ENCODE measurements around the gene CDK8.
"Not testable (repeated sequence)": the region's sequence is repeated elsewhere in the genome, so short reads cannot be mapped to it uniquely, and the experiment has no call there.

The CDK8 gene

GRCh38 chr13:26254583-26255111, 718 bp downstream of the CDK8 start:
- FAIRE-seq, result no peak

DNA sequence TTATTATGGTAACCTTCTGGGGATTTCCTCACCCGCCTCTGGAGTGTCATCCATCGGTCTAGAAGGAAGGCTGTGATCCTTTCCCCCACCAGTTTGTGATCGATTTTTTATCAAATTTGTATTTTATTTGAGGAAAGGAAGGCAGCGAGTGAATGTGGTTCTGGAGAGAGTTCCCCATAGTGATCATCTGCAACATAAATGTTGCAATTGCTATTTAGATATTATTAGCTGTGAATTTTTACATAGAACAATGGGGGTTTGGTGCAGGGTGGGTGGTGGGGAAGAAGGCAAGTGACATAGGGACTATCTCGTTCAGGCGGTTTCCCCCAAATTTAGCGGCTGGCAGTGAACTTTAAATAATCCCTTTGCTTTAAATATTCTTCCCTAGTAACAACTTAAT, 1.2 kb downstream of the CDK8 start:
- FAIRE-seq, result no peak

DNA sequence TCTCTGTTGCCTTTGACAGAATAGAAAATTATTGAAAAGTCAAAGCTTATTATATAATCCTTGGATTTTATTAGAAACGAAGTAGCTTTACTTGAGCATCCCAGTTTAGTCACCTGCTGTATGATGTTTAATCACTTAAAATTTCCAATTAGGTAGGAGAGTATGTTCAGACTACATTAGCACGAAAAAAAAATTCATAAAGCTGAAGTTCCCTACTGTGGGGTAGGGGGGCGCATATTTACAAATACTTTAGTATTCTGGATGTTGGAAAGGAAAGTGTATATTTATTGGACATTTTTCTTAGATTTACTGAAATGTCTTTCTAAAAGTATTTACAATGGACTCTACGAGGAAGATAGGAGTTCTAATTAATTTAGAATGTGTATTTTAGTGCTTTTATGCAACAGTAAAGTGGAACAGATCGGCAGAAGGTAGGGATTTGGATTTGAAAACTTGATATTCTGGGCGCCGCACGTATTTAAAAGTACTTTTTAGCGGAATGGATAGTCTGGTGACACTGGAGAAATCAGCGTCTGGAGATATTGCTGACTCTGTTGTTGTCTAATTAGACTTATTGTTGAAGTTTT, 1.9 kb downstream of the CDK8 start:
- FAIRE-seq, result peak; percentile 48

DNA sequence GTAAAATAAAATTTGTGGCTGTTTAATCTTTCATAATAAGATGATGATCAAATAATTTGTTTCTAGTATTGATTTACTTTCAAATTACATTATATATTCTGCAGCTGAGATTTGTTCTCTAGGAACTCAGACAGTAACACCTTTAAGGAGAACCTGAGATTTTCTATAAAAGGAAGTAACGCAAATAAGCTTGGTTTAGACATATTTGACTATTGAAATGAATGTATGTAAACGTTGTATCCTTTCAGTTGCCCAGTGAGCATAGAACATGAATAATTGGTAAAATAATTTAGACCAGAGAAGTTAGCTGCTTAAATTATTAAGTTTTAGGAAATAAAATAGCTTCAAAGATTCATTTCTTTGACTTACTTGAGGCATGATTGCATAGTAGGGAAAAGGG, 3.1 kb downstream of the CDK8 start:
- no peak for FAIRE-seq

GRCh38 chr13:26259634-26260033, 5.7 kb downstream of the CDK8 start:
- FAIRE-seq, result no peak

DNA sequence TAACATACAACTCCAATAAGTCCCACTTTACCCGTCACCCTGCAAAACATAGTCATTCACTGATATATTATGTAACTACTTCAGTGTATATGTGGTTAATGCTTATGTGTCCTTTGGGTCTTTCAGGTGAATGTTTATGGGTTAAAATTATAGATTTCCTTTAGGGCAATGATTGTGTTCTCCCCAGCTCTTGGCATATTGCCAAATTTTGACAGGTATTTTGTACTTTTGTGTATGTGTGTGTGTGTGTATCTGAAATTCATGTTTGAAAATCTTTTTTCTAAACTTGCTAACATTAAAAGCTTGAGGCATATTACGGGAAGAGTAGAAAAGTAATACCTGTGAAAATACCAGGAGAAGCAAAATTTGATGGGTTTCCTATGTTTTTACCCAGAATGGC, 8.2 kb downstream of the CDK8 start:
- FAIRE-seq, result no peak

GRCh38 chr13:26266311-26266710, 12.4 kb downstream of the CDK8 start:
- no peak for FAIRE-seq

DNA sequence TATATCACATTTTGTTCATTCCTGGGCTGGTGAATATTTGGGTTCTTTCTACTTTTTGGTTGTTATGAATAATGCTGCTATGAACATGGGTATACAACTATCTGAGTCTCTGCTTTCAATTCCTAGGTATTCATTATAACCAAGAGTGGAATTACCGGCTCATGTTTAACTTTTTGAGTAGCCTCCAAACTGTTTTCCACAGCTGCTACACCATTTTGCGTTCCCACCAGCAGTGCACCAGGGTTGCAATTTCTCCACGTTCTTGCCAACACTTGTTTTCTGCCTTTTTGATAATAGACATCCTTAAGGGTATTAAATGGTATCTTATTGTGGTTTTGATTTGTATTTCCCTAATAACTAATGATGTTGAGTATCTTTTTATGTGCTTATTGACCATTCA, 16.8 kb downstream of the CDK8 start:
- FAIRE-seq, result no peak

GRCh38 chr13:26272621-26273020, 18.7 kb downstream of the CDK8 start:
- FAIRE-seq, result no peak

- no peak for FAIRE-seq
These were observed 26.4 kb downstream of the CDK8 start for GRCh38 chr13:26280295-26280694.

DNA sequence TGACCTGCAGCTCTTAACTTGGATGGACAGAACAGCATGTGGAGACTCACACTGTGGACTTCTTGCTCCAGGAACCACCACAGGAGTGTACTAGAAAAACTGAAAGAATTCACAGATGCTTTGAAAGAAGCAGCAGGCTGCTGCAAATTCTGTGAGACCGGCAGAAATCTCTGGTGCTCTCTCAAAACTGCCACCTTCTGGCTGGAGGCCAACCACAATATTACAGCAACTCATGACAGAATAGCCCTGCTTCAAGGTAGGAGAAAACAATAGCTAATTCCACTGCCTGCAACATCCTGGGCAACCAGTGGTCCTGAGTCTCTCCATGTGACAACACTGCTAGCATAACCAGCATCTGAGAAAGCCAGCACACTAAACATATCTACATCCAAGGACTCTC, 26.9 kb downstream of the CDK8 start:
- FAIRE-seq, result no peak

DNA sequence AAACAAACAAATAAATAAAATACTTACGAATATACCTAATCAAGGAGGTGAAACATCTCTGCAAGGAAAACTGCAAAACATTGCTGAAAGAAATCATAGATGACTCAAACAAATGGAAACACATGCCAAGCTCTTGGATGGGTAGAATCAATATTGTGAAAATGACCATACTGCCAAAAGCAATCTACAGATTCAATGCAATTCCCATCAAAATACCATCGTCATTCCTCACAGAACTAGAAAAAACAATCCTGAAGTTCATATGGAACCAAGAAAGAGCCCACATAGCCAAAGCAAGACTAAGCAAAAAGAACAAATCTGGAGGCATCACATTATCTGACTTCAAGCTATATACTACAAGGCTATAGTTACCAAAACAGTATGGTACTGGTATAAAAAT, 32.0 kb downstream of the CDK8 start:
- FAIRE-seq, result not testable (repeated sequence)

DNA sequence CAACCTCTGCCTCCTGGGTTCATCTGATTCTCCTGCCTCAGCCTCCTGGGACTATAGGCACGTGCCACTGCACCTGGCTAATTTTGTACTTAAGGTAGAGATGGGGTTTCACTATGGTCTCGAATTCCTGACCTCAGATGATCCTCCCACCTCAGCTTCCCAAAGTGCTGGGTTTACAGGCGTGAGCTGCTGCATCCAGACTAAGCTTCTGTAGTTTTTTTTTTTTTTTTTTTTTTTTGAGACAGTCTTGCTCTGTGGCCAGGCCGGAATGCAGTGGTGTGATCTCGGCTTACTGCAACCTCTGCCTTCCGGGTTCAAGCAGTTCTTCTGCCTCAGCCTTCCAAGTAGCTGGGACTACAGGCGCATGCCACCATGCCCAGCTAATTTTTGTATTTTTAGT, 34.9 kb downstream of the CDK8 start:
- FAIRE-seq, result not testable (repeated sequence)

GRCh38 chr13:26295812-26296211, 41.9 kb downstream of the CDK8 start:
- FAIRE-seq, result no peak

DNA sequence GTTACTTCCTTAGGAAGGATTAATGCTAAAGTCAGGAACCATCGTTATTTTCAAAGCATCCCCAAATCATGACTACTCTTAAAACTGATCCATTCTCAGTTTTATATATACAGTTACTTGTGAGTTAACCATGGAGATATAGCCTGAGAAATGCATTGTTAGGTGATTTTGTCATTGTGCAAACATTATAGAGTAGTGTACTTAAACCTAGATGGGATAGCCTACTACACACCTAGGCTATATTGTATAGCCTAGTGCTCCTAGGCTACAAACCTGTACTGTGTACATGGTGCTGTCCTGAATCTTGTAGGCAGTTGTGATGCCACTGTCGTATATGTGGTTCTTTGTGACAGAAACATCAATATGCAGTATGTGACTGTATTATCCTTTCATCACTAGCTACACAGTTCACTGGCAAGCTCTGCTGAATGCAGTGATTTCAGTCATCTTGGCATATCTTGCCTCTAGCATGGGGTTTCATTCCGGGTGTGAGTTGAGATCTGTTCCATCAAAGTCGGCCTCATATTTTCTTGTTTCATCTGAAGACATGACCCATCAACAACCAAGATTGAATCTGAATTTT, 45.3 kb downstream of the CDK8 start:
- no peak for FAIRE-seq

GRCh38 chr13:26300140-26300539, 46.2 kb downstream of the CDK8 start:
- no peak for FAIRE-seq

DNA sequence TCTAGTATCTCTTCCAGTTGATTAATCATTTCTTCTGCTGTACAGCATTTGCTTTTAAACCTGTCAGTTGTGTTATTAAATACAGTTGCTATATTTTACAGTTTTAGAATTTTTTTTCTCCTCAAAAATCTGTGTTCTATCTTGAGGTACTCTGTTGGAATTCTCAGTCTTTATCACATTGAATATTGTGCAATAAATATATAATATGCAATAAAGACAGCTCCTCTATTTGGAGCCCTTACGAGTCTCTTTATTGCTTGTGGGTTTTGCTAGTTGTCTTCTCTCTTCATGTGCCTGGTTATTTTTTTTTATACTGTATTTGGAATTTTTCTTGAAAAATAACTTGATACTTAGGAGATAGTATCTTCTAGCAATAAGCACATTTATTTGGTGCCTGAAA, 51.7 kb downstream of the CDK8 start:
- no peak for FAIRE-seq

GRCh38 chr13:26307701-26308100, 53.8 kb downstream of the CDK8 start:
- no peak for FAIRE-seq

DNA sequence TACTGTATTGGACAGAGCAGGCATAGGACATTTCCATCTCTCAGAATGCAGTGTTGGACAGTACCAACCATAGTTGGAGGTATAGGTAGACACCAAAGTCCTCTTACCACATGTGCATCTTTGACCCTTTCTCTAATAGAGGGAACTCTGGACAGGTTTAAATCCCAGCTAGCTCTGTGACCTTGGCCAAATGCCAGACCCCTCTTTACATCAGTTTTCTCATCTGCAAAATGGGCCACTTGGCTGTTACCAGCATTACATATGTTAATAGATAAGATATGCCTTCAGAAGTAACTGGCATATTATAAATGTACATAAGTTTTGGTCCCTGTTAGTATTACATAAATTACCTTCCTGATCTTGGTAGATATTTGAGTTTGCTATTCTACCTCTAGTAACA, 54.3 kb downstream of the CDK8 start:
- FAIRE-seq, result no peak

DNA sequence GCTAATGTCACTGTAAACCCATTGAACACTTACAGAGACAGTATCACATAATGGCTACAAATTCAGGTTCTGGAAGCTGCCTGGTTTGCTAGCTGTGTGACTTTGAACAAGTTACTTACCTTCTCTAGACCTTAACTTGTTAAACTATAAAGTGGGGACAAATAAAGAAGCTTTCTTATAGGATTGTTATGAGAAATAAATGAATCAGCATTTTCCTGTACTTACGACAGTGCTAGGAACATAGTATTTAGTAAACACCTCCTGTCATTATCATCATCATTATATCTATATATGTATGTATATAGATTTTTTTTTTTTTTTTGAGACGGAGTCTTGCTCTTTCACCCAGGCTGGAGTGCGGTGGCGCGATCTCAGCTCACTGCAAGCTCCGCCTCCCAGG, 54.9 kb downstream of the CDK8 start:
- FAIRE-seq, result no peak

- FAIRE-seq, result no peak
These were observed 56.1 kb downstream of the CDK8 start for GRCh38 chr13:26310003-26310402.

DNA sequence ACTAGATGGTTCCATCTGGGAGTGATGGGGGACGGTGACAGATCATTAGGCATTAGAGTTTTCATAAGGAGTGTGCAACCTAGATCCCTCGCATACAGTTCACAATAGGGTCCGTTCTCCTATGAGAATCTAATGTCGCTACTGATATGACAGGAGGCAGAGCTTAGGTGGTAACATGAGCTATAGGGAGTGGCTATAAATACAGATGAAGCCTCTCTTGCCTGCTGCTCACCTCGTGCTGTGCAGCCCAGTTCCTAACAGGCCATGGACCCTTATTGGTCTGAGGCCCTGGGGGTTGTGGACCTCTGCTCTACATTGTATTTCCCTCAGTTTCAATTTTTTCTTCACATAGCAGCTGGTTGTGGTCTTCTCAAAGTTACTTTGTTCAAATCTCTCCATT, 56.5 kb downstream of the CDK8 start:
- FAIRE-seq, result no peak

DNA sequence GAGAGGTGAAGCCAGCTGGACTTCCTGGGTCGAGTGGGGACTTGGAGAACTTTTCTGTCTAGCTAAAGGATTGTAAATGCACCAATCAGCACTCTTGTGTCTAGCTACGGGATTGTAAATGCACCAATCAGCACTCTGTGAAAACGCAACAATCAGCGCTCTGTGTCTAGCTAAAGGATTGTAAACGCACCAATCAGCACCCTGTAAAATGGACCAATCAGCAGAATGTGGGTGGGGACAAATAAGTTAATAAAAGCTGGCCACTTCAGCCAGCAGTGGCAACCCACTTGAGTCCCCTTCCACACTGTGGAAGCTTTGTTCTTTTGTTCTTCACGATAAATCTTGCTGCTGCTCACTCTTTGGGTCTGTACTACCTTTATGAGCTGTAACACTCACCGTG, 58.1 kb downstream of the CDK8 start:
- not testable (repeated sequence) for FAIRE-seq

GRCh38 chr13:26316095-26316494, 62.2 kb downstream of the CDK8 start:
- not testable (repeated sequence) for FAIRE-seq

- no peak for FAIRE-seq
These were observed 66.8 kb downstream of the CDK8 start for GRCh38 chr13:26320766-26321165.
